Lung (tissue), 12 donors: ENCODE measurements around the gene FANCD2. TPM values are rescaled to one million over a fixed set of nuclear protein-coding genes. Genes with fewer than 3 reads are reported as not detected.
A peak's percentile ranks its signal among the peaks of the same experiment; 100 is the strongest.
"Not testable (repeated sequence)": the region's sequence is repeated elsewhere in the genome, so short reads cannot be mapped to it uniquely, and the experiment has no call there.

ENCODE experiments used
- ATAC-seq: fragments of 200-7000 bp; cut with Tn5 transposase; one replicate; pipeline ENCODE4 v1.9.1; 2020; ENCODE audit warnings: moderate number of reproducible peaks; ENCODE audit not compliant: insufficient read depth, low FRiP score
- DNase-seq, 3 donors: peaks; one replicate each; pipeline ENCODE4 v3.0.0-alpha.2; 2013 to 2017
- H3K27ac ChIP-seq, 2 donors: one replicate each; pipeline ENCODE4 v1.5.1; 2013; ENCODE audit warnings: mild to moderate bottlenecking in 2 of 2, moderate library complexity in 2 of 2, control low read depth in 1 of 2, inconsistent platforms in 1 of 2, low read depth in 1 of 2, low read length in 1 of 2
- H3K27me3 ChIP-seq, 3 donors: one replicate each; pipeline ENCODE4 v1.5.1; 2013; ENCODE audit warnings: low read length in 2 of 3; ENCODE audit not compliant: control insufficient read depth in 3 of 3, insufficient read depth in 3 of 3
- H3K36me3 ChIP-seq, 4 donors: one replicate each; pipeline ENCODE4 v1.5.1; 2013; ENCODE audit warnings: low read length in 4 of 4, mild to moderate bottlenecking in 1 of 4, moderate library complexity in 1 of 4; ENCODE audit not compliant: control insufficient read depth in 4 of 4, insufficient read depth in 4 of 4
- H3K4me1 ChIP-seq, 5 donors: one replicate each; pipeline ENCODE4 v1.5.1; 2013; ENCODE audit warnings: low read length in 5 of 5, mild to moderate bottlenecking in 2 of 5, moderate library complexity in 1 of 5; ENCODE audit not compliant: control insufficient read depth in 5 of 5, insufficient read depth in 5 of 5
- H3K4me3 ChIP-seq: one replicate; pipeline ENCODE4 v1.5.1; 2013; ENCODE audit warnings: mild to moderate bottlenecking, control low read depth, moderate library complexity
- H3K9ac ChIP-seq, 2 donors: one replicate each; pipeline ENCODE4 v1.5.1; 2013; ENCODE audit warnings: low read length in 2 of 2, control low read depth in 1 of 2; ENCODE audit not compliant: insufficient read depth in 1 of 2
- H3K9me3 ChIP-seq, 4 donors: one replicate each; pipeline ENCODE4 v1.5.1; 2013; ENCODE audit warnings: low read length in 3 of 4, mild to moderate bottlenecking in 1 of 4, moderate library complexity in 1 of 4; ENCODE audit not compliant: control insufficient read depth in 4 of 4, insufficient read depth in 3 of 4
- CTCF ChIP-seq: IDR thresholded peaks from 2 replicates; pipeline ENCODE4 v1.5.1; 2012; ENCODE audit warnings: mild to moderate bottlenecking; ENCODE audit errors: control extremely low read depth, extremely low read depth
- WGBS, 2 donors: extraction: QIAGEN DNeasy Blood & Tissue Kit; methylation state at CpG; one replicate each; pipeline ENCODE4 v1.1.7; 2013; 5-methylcytosine and 5-hydroxymethylcytosine counted together
- polyA plus RNA-seq, 2 donors: library from polyadenylated mRNA; stranded (reverse); fragments of 200-250 nt; gene quantifications; one replicate each; pipeline ENCODE4 v1.2.1, GENCODE V29; 2013
- total RNA-seq, 2 donors: library from RNA; depleted of rRNA in 1 of 2; stranded (reverse); fragments of >200 nt in 1 of 2; gene quantifications; one replicate each; pipeline ENCODE4 v1.2.1, GENCODE V29; 2014 to 2021
- donor health status: control.
- donor health status: control.
- donor health status: Bipolar disorder and iron deficiency.
- donor health status: healthy.
- donor health status: DM: yes; HTN: yes; CAD: no.

FANCD2 gene
- total and polyA plus RNA-seq, 4 donors, result 2.9 to 8.6 (median 4.4) TPM

DNA sequence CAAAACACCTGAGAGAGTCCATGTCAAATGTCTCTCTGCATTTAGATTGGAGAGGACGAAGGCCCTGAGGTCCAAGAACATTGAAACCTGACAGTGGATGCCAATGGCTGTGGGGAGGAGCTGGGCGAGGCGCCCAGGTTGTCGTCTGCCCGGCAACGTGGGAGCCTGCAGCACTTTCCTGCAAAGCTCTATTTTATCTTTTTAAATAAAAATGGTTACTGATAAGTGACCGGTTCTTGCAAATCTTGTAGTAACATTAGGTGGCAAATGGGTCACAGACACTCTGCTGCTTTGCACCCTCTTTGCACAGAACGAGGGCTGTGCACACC is 19.5 kb upstream of the FANCD2 start:
- ATAC-seq (no peak), DNase-seq (no peak)
- Histone ChIP-seq H3K27me3 (no peaks in the 10 kb centered on the region), H3K9me3 (no peaks in the 10 kb centered on the region), H3K27ac (no peak overlapping the region), H3K36me3 (no peaks in the 10 kb centered on the region), H3K4me3 (no peak overlapping the region), H3K4me1 (peaks cover 2 to 27% (median 5%) of the 10 kb centered on the region in 5 donors), H3K9ac (no peak overlapping the region)
- 74 to 88% methylated on average over 8 of the region's 8 CpGs for WGBS, 2 donors
- no peak for TF ChIP-seq CTCF

DNA sequence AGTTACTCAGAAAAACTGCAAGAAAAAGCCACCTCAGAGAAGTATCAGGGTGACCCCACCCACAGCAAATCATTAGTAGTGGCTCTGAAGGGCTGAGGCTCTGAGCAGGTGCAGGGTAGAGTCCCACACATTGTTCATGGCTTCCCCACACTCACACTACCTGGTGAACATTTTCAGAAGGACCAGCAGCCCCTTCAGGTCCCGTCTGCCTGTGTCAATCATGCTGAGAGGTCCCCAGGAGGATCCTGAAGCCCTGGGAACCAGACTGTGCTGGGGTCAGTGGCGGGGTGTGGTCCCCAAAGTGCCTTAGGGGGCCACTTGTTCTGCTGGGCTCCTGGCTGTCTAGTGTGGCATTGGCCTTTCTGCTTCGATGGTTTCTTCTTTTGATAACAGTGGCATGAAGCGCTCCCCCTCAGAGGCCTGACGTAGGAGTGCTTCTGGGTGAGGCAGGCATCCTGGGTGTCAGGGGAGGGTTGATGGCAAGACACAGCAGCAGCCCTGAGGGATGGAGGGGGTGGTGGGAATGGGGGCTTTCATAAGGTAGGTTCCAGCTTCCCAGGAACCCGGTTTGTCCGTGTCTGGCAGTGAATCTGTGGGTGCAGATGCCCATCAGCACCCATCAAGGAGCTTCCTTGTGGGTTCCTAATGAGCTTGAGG is 19.0 kb upstream of the FANCD2 start:
- ATAC-seq (no peak), DNase-seq (no peak)
- 75 to 88% methylated on average over 7 of the region's 7 CpGs for WGBS, 2 donors
- H3K4me1 ChIP-seq, result peaks cover 2 to 27% (median 5%) of the 10 kb centered on the region in 5 donors
- no peaks in the 10 kb centered on the region for H3K27me3 ChIP-seq
- no peak overlapping the region for H3K4me3 ChIP-seq
- no peaks in the 10 kb centered on the region for H3K9me3 ChIP-seq
- no peak overlapping the region for H3K9ac ChIP-seq
- no peak for TF ChIP-seq CTCF
- H3K36me3 ChIP-seq, result no peaks in the 10 kb centered on the region
- no peak overlapping the region for H3K27ac ChIP-seq

- H3K4me3 ChIP-seq, H3K9ac ChIP-seq, H3K27me3 ChIP-seq, DNase-seq, H3K36me3 ChIP-seq, H3K27ac ChIP-seq, ATAC-seq, H3K9me3 ChIP-seq: not testable (repeated sequence)
- 81 to 83% methylated on average over 4 of the region's 4 CpGs for WGBS, 2 donors
- peaks cover 2 to 27% (median 5%) of the 10 kb centered on the region in 5 donors for H3K4me1 ChIP-seq
These were observed 18.0 kb upstream of the FANCD2 start for GRCh38 chr3:10008216-10008587.

DNA sequence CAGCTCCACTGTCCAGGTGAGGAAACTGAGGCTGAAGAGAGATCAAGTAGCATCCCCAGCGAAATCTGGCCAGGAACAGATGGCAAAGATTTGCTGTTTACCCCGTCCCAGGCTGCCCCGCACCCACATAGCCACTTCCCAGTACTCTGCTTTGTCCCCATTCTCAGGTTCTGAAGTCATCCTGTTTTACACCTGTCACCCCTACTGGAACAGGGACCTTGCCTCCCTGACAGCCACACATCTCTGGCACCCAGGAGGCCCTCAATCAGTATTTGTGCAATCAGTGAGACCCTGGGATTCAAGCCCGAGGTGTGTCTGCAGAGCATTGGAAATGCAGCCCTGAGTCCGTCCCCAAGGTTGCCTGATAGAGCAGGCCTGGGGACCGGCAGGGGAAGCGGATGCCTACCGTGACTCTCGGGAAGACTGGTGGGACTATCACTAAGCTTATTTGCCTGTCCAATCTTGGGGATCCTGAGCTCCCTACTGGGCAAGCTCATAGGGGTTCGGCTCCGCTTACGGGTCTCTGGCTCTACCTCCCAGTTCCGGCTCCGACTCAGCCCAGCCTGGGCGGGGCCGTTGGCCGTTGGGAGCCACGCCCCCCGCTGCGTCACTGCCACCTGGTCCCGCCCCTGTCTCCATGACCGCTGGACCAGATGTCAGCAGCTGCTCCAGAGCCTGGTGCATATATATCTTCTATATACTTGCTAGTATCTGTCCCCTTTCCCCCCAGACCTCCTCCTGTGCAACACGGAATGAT is 17.5 kb upstream of the FANCD2 start:
- peak; percentile 89 to 91 (median 91) for DNase-seq
- peak overlapping the region in 1 of 2 donors; percentile 15 for H3K27ac ChIP-seq

More for the DNA sequence above, 17.5 kb upstream of the FANCD2 start:
- peak; percentile 77 for ATAC-seq
- H3K4me3 ChIP-seq, result peak overlapping the region; percentile 10
- no peak for TF ChIP-seq CTCF
- peaks cover 2 to 27% (median 5%) of the 10 kb centered on the region in 5 donors for H3K4me1 ChIP-seq
- WGBS, 2 donors, result 7% methylated on average over 23 of the region's 23 CpGs
- no peaks in the 10 kb centered on the region for H3K36me3 ChIP-seq
- H3K9me3 ChIP-seq, result no peaks in the 10 kb centered on the region
- H3K9ac ChIP-seq, result peak overlapping the region in 1 of 2 donors; percentile 82
- no peaks in the 10 kb centered on the region for H3K27me3 ChIP-seq
